ENCODE measurements around the gene NOTCH3. TPM values are rescaled to one million over a fixed set of nuclear protein-coding genes. Genes with fewer than 3 reads are reported as not detected.
A peak's percentile ranks its signal among the peaks of the same experiment; 100 is the strongest.

Gene NOTCH3
- total RNA-seq, 1 experiment from 2014 or later, result 21.5 TPM

DNA sequence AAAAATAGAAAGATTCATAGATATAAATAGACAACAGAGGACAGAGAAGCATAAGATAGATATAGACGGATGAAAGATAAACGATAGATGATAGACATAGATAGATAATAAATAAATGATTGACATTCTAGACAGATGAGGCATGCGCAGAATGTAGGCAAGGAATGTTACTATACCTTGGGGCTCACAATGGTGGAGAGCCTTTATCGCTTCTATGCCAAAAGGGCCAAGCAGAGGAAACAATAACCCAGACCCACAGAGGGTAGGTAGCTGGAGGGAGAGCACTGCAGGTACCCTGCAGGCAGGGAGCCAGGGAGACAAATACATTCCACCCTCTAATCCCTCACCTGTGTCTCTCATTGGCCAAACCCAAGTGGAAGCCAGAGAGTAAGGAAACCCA is 44.4 kb downstream of the NOTCH3 start:
- POLR2A ChIA-PET (ENCODE audit: unreplicated experiment), result no interaction called here
- CTCF ChIA-PET, result no interaction called here

DNA sequence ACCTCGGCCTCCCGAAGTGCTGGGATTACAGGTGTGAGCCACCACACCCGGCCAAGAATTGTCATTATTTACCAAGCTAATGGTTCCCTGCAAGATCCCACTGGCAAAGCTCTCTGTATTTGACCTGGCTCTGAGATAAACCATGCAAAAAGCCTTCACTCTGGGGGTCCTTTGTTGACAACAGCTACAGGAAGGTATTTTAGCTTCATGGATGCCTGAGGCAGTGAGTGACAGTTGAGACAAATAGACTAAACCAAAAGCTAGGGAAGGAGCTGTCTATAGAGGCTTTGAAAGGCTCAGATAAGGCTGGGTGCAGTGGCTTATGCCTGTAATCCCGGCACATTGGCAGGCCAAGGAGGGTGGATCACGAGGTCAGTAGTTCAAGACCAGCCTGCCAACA is 45.5 kb downstream of the NOTCH3 start:
- ChIA-PET CTCF (no interaction called here), POLR2A (ENCODE audit: unreplicated experiment) (no interaction called here)
- H3K9me3 ChIP-seq (ENCODE audit: low read length), result no peaks in the 10 kb centered on the region
- peaks cover 7% of the 10 kb centered on the region for H3K36me3 ChIP-seq (ENCODE audit: low read depth, low read length)
- H3K4me2 ChIP-seq (ENCODE audit: low read length), result no peak overlapping the region
- H3K27me3 ChIP-seq (ENCODE audit: low read length), result no peaks in the 10 kb centered on the region
- BruUV-seq (replicated peaks), result no TSS peak
- no peaks in the 10 kb centered on the region for H3K4me1 ChIP-seq (ENCODE audit: insufficient read depth, low read length)
- no peak overlapping the region for H3K9ac ChIP-seq (ENCODE audit: low read length)
- DNase-seq (no peak), ATAC-seq (no peak)
- H3K27ac ChIP-seq (ENCODE audit: low read length), result no peak overlapping the region
- H3K79me2 ChIP-seq (ENCODE audit: low read length), result no peaks in the 10 kb centered on the region
- H3K9me2 ChIP-seq (replicated peaks; ENCODE audit: low read length), result no peaks in the 10 kb centered on the region
- H3F3A ChIP-seq (ENCODE audit: low read length, unreplicated experiment), result no peaks in the 10 kb centered on the region
- no peaks in the 10 kb centered on the region for H4K20me1 ChIP-seq (ENCODE audit: low read length)
- H2AFZ ChIP-seq (ENCODE audit: low read length), result no peak overlapping the region
- TF ChIP-seq, protein P1, sequence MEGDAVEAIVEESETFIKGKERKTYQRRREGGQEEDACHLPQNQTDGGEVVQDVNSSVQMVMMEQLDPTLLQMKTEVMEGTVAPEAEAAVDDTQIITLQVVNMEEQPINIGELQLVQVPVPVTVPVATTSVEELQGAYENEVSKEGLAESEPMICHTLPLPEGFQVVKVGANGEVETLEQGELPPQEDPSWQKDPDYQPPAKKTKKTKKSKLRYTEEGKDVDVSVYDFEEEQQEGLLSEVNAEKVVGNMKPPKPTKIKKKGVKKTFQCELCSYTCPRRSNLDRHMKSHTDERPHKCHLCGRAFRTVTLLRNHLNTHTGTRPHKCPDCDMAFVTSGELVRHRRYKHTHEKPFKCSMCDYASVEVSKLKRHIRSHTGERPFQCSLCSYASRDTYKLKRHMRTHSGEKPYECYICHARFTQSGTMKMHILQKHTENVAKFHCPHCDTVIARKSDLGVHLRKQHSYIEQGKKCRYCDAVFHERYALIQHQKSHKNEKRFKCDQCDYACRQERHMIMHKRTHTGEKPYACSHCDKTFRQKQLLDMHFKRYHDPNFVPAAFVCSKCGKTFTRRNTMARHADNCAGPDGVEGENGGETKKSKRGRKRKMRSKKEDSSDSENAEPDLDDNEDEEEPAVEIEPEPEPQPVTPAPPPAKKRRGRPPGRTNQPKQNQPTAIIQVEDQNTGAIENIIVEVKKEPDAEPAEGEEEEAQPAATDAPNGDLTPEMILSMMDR (conservative IDR thresholded peaks at IDR 0.05; ENCODE audit: low read depth, low read length), result no peak
- TF ChIP-seq EZH2phosphoT487 (IDR thresholded peaks at IDR 0.05; ENCODE audit: borderline replicate concordance, low read length) (no peak), EZH2 (IDR thresholded peaks at IDR 0.05; ENCODE audit: low read length, unreplicated experiment) (no peak)
- intact Hi-C loops (cut with micrococcal nuclease), result no loop called here
- H3K4me3 ChIP-seq (ENCODE audit: low read length), result no peak overlapping the region

More for the DNA sequence above, 44.4 kb downstream of the NOTCH3 start:
- Histone ChIP-seq H3K27me3 (ENCODE audit: low read length) (no peaks in the 10 kb centered on the region), H3K4me3 (ENCODE audit: low read length) (no peak overlapping the region), H3K4me1 (ENCODE audit: insufficient read depth, low read length) (no peaks in the 10 kb centered on the region), H3K9ac (ENCODE audit: low read length) (no peak overlapping the region), H3K9me2 (replicated peaks; ENCODE audit: low read length) (no peaks in the 10 kb centered on the region), H3K27ac (ENCODE audit: low read length) (no peak overlapping the region), H3K79me2 (ENCODE audit: low read length) (no peaks in the 10 kb centered on the region), H3K36me3 (ENCODE audit: low read depth, low read length) (peaks cover 7% of the 10 kb centered on the region), H3F3A (ENCODE audit: low read length, unreplicated experiment) (no peaks in the 10 kb centered on the region), H4K20me1 (ENCODE audit: low read length) (no peaks in the 10 kb centered on the region), H3K4me2 (ENCODE audit: low read length) (no peak overlapping the region), H3K9me3 (ENCODE audit: low read length) (no peaks in the 10 kb centered on the region), H2AFZ (ENCODE audit: low read length) (no peak overlapping the region)
- TF ChIP-seq EZH2phosphoT487 (IDR thresholded peaks at IDR 0.05; ENCODE audit: borderline replicate concordance, low read length), result no peak
- TF ChIP-seq, protein P1 (conservative IDR thresholded peaks at IDR 0.05; ENCODE audit: low read depth, low read length), result no peak
- TF ChIP-seq EZH2 (IDR thresholded peaks at IDR 0.05; ENCODE audit: low read length, unreplicated experiment), result no peak
- ATAC-seq, result no peak
- no peak for DNase-seq
- intact Hi-C loops (cut with micrococcal nuclease), result no loop called here
- no TSS peak for BruUV-seq (replicated peaks)

DNA sequence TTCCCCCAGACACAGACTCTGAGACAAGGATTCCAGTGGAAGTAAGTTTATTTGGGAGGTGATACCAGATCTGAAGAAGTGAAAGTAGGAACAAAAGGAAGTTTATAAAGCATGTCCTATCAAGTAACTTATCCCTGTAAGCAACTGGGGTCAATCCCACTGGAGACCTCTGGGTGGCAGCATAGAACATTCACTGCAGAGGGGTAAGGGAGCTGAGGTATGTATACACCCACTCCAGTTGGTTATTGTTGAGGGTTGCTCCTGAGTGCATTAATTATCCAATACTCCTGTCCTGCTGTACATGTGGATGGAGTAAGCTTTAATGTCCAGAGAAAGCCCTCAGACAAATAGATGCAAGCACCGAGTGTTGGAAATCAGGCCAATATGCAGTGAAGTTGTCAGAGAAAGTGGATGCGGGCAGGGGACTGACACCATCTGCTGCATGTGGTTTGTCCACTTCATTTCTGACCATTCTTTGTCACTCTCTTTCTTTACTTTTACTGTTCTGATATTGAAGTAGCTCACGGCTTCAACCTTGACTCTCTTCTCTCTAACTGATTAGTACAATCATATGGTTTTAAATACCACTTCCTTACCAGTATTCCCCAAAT is 46.7 kb downstream of the NOTCH3 start:
- ATAC-seq (peak; percentile 52; the same call in 1 of the 2 replicates), DNase-seq (peak; percentile 74)
- H4K20me1 ChIP-seq (ENCODE audit: low read length), result no peaks in the 10 kb centered on the region
- TF ChIP-seq, protein P1 (conservative IDR thresholded peaks at IDR 0.05; ENCODE audit: low read depth, low read length), result peak; percentile 79
- TF ChIP-seq EZH2 (IDR thresholded peaks at IDR 0.05; ENCODE audit: low read length, unreplicated experiment) (no peak), EZH2phosphoT487 (IDR thresholded peaks at IDR 0.05; ENCODE audit: borderline replicate concordance, low read length) (no peak)
- no peaks in the 10 kb centered on the region for H3K9me3 ChIP-seq (ENCODE audit: low read length)
- H3K9ac ChIP-seq (ENCODE audit: low read length), result no peak overlapping the region
- H3K4me3 ChIP-seq (ENCODE audit: low read length), result no peak overlapping the region
- ChIA-PET POLR2A (ENCODE audit: unreplicated experiment) (no interaction called here), CTCF (interaction anchor here (0.5 to 1.1 kb wide), 5 partner anchors 62 to 387 kb away, joined by 3 to 11 read pairs (median 3); no protein-coding TSS in a partner anchor)
- intact Hi-C loops (cut with micrococcal nuclease), result no loop called here
- H3K27ac ChIP-seq (ENCODE audit: low read length), result no peak overlapping the region
- H3K4me2 ChIP-seq (ENCODE audit: low read length), result no peak overlapping the region
- H3K36me3 ChIP-seq (ENCODE audit: low read depth, low read length), result no peaks in the 10 kb centered on the region; the same call in 1 of the 2 replicates
- H3F3A ChIP-seq (ENCODE audit: low read length, unreplicated experiment), result no peaks in the 10 kb centered on the region
- H3K27me3 ChIP-seq (ENCODE audit: low read length), result no peaks in the 10 kb centered on the region
- no peaks in the 10 kb centered on the region for H3K4me1 ChIP-seq (ENCODE audit: insufficient read depth, low read length)
- BruUV-seq (replicated peaks), result no TSS peak
- H2AFZ ChIP-seq (ENCODE audit: low read length), result no peak overlapping the region
- H3K79me2 ChIP-seq (ENCODE audit: low read length), result no peaks in the 10 kb centered on the region
- H3K9me2 ChIP-seq (replicated peaks; ENCODE audit: low read length), result no peaks in the 10 kb centered on the region

Measured in PC-3 (cell line).